NCI-H226 (cell line): ENCODE measurements around the gene C17orf114.
A peak's percentile ranks its signal among the peaks of the same experiment; 100 is the strongest.

Experiments
- DNase-seq: peaks from one replicate; pipeline ENCODE4 v3.0.0-alpha.2; 2015

Gene C17orf114

GRCh38 chr17:4786106-4786511, 16.0 kb downstream of the C17orf114 start, which contains the start of gene VMO1:
Gene VMO1 (minus strand): TSS chr17:4786364. CDS start chr17:4786352, 12 bp downstream.
- DNase-seq, result no peak

GRCh38 chr17:4785311-4786105, 16.6 kb downstream of the C17orf114 start:
- no peak for DNase-seq

GRCh38 chr17:4782652-4783051, 19.5 kb downstream of the C17orf114 start:
- no peak for DNase-seq

- no peak for DNase-seq
Observed at GRCh38 chr17:4780325-4780955, 21.7 kb downstream of the C17orf114 start.

- peak; percentile 61 for DNase-seq
Observed at GRCh38 chr17:4777969-4778760, 24.0 kb downstream of the C17orf114 start.

- DNase-seq, result no peak
Observed at GRCh38 chr17:4772235-4772613, 29.9 kb downstream of the C17orf114 start.

- DNase-seq, result peak; percentile 61
Observed at GRCh38 chr17:4771519-4772234, 30.5 kb downstream of the C17orf114 start, which contains the start of gene TM4SF5. Gene TM4SF5 (plus strand): TSS chr17:4771886. CDS start chr17:4771923, 37 bp downstream.

- no peak for DNase-seq
Observed at GRCh38 chr17:4769628-4770027, 32.5 kb downstream of the C17orf114 start.

- DNase-seq, result no peak
Observed at GRCh38 chr17:4768298-4768697, 33.8 kb downstream of the C17orf114 start.

GRCh38 chr17:4766723-4767122, 35.4 kb downstream of the C17orf114 start:
- DNase-seq, result no peak

- no peak for DNase-seq
Observed at GRCh38 chr17:4766201-4766600, 35.9 kb downstream of the C17orf114 start.

GRCh38 chr17:4764595-4764994, 37.5 kb downstream of the C17orf114 start:
- no peak for DNase-seq

GRCh38 chr17:4759776-4760236, 42.3 kb downstream of the C17orf114 start:
- DNase-seq, result no peak

GRCh38 chr17:4753392-4753791, 48.7 kb downstream of the C17orf114 start:
- DNase-seq, result no peak

- DNase-seq, result no peak
Observed at GRCh38 chr17:4751932-4752331, 50.2 kb downstream of the C17orf114 start.
